ENCODE data around the gene MIP. TPM values are rescaled to one million over a fixed set of nuclear protein-coding genes. Genes with fewer than 3 reads are reported as not detected.
"Not testable (repeated sequence)": the region's sequence is repeated elsewhere in the genome, so short reads cannot be mapped to it uniquely, and the experiment has no call there.

Gene MIP
- total RNA-seq, 1 experiment from 2014 or later: 0.17 TPM

- peak; percentile 90 for DNase-seq (ENCODE audit: low spot score)
Observed at GRCh38 chr12:56468216-56469006, 14.0 kb upstream of the MIP start, which contains the start of gene SPRYD4. Gene SPRYD4 (plus strand): TSS chr12:56468578. CDS start chr12:56468592, 14 bp downstream.

- no peak for DNase-seq (ENCODE audit: low spot score)
Observed at GRCh38 chr12:56462565-56462964, 8.1 kb upstream of the MIP start.

GRCh38 chr12:56461235-56462159 is 7.0 kb upstream of the MIP start:
- DNase-seq (ENCODE audit: low spot score): no peak

GRCh38 chr12:56457817-56458216 is 3.4 kb upstream of the MIP start:
- no peak for DNase-seq (ENCODE audit: low spot score)

- no peak for DNase-seq (ENCODE audit: low spot score)
Observed at GRCh38 chr12:56451147-56451546, 3.3 kb downstream of the MIP start.

GRCh38 chr12:56450241-56450640 is 4.2 kb downstream of the MIP start:
- DNase-seq (ENCODE audit: low spot score): no peak

GRCh38 chr12:56449622-56449984 is 4.9 kb downstream of the MIP start:
- no peak for DNase-seq (ENCODE audit: low spot score)

GRCh38 chr12:56448860-56449621 is 5.4 kb downstream of the MIP start, which contains the start of gene TIMELESS:
Gene TIMELESS (minus strand): TSS chr12:56449426. CDS start chr12:56434170, 15,256 bp downstream.
- DNase-seq (ENCODE audit: low spot score): peak; percentile 85

DNA sequence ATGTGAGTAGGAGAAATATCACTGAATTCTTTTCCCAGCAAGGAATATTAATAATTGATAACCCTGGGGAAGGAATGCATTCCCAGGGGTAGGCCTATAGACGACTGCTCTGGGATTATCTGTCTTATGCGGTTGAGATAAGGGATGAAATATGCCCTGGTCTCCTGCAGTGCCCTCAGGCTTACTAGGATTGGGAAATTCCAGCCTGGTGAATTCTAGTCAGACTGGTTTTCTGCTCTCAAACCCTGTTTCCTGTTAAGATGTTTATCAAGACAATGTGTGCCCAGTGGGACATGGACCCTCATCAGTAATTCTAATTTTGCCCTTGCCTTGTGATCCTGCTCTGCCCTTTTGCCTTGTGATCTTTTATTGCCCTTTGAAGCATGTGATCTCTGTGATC is 11.2 kb downstream of the MIP start:
- not testable (repeated sequence) for DNase-seq (ENCODE audit: low spot score)

DNA sequence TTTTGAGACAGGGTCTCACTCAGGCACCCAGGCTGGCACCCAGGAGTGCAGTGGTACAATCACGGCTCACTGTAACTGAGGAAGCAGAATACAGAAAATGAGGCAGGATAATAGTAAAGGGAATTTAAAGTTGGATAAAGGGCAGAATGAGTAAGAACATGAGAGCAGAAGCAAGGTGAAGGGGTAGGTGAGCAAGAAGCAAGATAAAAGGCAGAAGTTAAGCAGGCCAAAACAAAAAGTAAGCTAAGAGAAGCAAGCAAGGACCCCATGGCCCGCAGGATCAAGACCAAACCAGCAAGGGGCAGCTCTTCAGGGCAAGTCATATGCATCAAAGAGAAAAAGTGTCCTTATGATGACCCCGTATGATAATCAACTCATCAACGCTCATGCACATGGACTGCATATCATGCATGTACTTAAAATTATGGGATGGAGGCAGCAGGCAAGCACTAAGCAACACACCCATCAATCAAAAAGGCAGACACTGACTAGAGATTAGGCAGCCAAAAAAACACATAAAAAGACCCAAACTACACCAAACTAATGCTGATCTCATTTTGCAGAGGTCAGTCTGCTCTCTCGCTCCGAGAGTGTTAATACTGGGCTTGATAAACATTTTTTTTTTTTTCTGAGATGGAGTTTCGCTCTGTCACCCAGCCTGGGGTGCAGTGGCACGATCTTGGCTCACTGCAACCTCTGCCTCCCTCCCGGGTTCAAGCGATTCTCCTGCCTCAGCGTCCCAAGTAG is 16.9 kb downstream of the MIP start:
- no peak for DNase-seq (ENCODE audit: low spot score)

GRCh38 chr12:56434828-56435227 is 19.6 kb downstream of the MIP start:
- no peak for DNase-seq (ENCODE audit: low spot score)

DNA sequence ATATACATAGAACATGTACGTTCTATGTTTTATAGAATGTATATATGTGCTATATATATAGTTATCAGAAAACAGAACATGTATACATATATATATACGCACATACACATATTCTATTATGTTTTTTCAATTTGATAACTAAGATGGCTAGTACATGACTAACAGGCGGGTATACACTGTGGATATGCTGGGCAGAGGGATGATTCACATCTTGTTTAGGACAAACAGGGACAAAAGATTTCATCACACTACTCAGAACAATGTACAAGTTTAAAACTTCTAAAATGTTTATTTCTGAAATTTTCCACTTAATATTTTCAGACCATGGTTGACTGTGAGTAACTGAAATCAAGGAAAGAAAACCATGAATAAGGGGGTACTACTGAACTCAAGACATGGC is 22.6 kb downstream of the MIP start:
- no peak for DNase-seq (ENCODE audit: low spot score)

DNA sequence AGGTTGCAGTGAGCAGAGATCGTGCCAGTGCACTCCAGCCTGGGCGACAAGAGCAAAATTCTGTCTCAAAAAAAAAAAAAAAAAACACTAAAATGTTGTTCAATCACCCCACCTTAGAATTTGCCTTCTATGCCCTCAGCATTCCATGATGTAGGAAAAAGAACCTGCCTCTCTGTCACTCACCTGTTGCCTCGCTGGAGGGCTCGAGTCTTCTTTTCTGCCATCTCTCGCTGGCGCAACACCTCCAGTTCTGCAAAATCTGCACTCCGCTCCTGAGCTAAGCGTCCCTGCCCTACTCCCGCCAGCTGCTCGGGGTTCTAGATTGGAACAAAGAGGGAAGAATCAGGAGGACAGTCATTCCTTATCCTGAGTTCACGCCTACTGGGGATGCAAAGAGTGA is 23.2 kb downstream of the MIP start:
- DNase-seq (ENCODE audit: low spot score): no peak

- no peak for DNase-seq (ENCODE audit: low spot score)
Observed at GRCh38 chr12:56425940-56426438, 28.5 kb downstream of the MIP start.

DNA sequence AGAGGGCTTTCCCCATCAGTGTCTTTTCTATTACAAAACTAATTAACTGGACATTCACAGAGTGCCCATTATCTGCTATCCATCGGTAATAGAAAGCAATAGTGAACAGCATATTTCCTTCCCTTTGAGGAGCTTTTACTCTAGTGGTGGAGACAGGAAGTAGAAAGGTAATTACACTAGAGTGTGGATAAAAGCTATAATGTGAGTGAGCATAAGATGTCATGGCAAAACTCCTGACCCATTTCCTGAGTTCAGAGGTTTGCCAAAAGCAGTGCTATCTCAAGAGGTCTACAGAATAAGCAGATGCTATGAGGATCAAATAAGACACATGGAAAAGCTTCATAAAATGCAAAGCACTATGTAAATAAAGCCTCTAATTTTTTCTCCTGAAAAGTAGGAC is 29.3 kb downstream of the MIP start:
- no peak for DNase-seq (ENCODE audit: low spot score)

DNA sequence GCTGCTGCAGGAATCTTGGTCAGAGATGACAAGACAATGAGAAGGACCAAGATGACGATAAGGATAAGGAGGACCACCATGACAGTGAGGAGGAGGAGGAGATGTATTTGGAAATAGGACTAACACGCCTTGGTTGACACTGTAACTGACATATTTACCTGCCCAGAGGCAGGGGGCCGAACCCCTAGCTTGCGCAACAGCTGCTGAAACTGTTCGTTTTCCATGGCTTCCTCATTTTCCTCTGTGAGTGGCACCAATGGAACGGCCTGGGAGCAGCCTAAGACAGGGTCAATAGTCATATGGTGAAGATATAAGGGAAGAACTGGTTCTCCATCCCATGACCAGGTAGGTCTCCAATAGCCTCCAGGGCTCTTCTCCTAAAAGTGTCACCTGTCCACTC is 34.0 kb downstream of the MIP start:
- DNase-seq (ENCODE audit: low spot score): no peak

DNA sequence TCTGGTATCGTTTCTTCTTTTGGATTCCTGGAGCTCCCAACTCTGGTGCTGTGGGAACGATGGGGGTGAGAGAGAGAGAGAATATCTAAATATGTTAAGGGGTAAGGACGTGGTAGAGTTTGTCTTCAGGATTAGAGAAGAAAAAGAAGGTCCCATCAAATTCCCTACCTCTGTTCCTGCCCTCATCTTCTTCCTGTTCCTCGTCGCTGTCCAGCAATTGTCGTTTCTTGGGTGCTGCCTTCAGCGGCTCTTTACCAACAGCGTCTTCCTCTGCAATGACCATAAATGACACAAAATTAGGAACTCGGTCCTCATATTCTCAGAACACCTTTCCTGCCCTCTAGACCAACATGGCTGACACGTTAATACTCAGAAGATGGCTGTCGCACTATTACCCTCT is 36.7 kb downstream of the MIP start:
- DNase-seq (ENCODE audit: low spot score): no peak

GRCh38 chr12:56414401-56414800 is 40.1 kb downstream of the MIP start:
- DNase-seq (ENCODE audit: low spot score): no peak

GRCh38 chr12:56413392-56413791 is 41.1 kb downstream of the MIP start:
- no peak for DNase-seq (ENCODE audit: low spot score)

GRCh38 chr12:56411781-56412639 is 42.4 kb downstream of the MIP start:
- no peak for DNase-seq (ENCODE audit: low spot score)

Measured in H4 (cell line).